C4-2B (cell line): ENCODE results near the gene RPL22L1.

Experiments used
- ZFX ChIP-seq: fragments of 450-650 bp; IDR thresholded peaks from 2 replicates; pipeline ENCODE4 v1.6.1; 2017
- TF ChIP-seq, protein P1 (sequence below): fragments of 450-650 bp; conservative IDR thresholded peaks from 2 replicates; pipeline ENCODE4 v1.5.1; 2017; ENCODE audit warnings: mild to moderate bottlenecking

- TF ChIP-seq, protein P1, sequence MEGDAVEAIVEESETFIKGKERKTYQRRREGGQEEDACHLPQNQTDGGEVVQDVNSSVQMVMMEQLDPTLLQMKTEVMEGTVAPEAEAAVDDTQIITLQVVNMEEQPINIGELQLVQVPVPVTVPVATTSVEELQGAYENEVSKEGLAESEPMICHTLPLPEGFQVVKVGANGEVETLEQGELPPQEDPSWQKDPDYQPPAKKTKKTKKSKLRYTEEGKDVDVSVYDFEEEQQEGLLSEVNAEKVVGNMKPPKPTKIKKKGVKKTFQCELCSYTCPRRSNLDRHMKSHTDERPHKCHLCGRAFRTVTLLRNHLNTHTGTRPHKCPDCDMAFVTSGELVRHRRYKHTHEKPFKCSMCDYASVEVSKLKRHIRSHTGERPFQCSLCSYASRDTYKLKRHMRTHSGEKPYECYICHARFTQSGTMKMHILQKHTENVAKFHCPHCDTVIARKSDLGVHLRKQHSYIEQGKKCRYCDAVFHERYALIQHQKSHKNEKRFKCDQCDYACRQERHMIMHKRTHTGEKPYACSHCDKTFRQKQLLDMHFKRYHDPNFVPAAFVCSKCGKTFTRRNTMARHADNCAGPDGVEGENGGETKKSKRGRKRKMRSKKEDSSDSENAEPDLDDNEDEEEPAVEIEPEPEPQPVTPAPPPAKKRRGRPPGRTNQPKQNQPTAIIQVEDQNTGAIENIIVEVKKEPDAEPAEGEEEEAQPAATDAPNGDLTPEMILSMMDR, result no peak
- TF ChIP-seq ZFX, result no peak
These were observed 43.9 kb downstream of the RPL22L1 start for GRCh38 chr3:170826047-170826446.
